HG02588 (cell line): ENCODE data around the gene ZNF484.
"Not testable (repeated sequence)": the region's sequence is repeated elsewhere in the genome, so short reads cannot be mapped to it uniquely, and the experiment has no call there.

ENCODE experiments used
- ATAC-seq: cut with Tn5 transposase; IDR thresholded peaks from one replicate; pipeline ENCODE4 v1.9.1; 2021; ENCODE audit warnings: mild to moderate bottlenecking, moderate library complexity; ENCODE audit not compliant: unreplicated experiment

Gene ZNF484

DNA sequence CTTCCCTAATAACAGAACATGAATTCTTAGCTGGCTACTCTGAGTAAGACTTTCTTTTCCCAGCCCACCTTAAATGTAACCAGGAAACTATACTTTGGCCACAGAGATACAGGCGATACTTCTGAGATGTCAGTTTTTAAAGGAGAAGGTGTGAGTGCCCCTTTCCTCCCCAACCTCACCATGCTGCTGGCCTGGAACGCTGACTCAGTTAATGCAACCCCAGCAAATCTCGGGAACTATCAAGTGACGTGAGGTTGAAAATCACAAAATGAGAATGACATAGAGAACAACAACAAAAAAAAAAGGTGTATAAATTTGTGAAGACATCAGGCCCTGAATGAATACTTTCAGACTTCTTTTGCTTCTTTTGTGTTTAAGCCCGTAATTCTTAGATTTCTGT is 13.7 kb downstream of the ZNF484 start:
- no peak for ATAC-seq

GRCh38 chr9:92860867-92861266 is 17.0 kb downstream of the ZNF484 start:
- no peak for ATAC-seq

- ATAC-seq, result no peak
Measured at GRCh38 chr9:92857236-92857635, 20.6 kb downstream of the ZNF484 start.

DNA sequence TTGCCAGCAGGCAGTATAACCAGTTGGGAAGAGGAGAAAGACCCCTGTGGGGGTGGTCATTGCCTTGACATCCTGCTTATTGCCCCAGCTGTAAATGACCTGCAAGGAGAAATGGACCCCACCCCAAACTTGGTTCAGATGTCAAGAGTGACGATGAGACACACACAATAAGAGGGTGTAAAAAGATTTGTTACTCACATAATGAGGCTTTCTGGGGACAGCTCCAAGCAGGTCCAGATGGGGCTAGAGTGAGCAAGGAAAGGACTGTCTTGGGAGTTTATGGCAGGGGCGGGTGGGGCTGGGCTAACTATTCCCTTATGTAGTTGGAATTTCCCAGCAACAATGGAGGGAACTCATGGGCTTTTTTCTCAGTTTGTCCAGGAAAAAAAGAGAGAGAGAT is 24.1 kb downstream of the ZNF484 start:
- ATAC-seq, result no peak

DNA sequence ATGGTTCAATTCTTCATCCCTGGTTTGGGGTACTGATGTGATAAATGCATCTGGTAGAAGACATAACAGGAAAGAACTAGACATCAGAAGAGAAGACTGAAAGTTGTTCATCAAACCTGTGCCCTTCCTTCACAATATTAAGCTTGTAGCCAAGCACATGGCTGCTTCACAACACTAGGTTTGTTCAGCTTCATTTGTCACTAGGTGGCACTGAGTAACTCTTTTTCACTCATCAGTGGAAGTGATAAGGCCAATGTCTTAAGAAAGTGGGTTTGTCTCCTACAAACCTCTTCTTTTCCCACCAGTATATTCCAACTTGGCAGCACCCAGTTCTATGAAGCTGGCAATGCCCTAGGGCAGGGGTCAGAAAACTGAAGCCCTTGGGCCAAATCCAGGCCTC is 26.9 kb downstream of the ZNF484 start:
- ATAC-seq, result no peak

- ATAC-seq, result not testable (repeated sequence)
Measured at GRCh38 chr9:92848740-92849139, 29.1 kb downstream of the ZNF484 start.

DNA sequence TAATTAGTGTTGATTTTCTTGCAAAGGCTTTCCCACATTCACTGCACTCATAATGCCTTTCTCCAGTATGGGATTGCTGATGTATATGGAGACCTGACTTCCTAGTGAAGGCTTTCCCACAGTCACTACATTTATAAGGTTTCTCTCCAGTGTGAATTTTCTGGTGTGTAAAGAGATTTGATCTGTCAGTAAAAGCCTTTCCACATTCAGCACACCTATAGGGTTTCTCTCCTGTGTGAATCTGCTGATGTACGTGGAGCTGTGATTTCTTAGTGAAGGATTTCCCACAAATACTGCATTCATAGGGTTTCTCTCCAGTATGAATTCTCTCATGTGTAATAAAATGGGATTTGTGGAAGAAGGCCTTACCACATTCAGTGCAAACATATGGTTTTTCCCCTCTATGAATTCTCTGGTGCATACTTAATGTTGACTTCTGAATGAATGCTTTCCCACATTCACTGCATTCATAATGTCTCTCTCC is 31.1 kb downstream of the ZNF484 start:
- no peak for ATAC-seq

DNA sequence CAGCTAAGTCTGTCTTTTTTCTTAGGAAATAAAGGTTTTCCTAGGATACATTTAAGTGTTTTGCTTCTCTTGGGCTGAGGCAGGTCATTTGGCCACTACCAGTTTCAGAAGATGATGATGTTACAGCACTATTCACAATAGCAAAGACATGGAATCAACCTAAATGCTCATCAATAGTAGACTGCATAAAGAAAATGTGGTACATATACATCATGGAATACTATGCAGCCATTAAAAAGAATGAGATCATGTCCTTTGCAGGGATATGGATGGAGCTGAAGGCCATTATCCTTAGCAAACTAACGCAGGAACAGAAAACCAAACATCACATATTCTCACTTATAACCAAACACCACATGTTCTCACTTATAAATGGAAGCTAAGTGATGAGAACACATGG is 39.4 kb downstream of the ZNF484 start:
- ATAC-seq, result not testable (repeated sequence)

DNA sequence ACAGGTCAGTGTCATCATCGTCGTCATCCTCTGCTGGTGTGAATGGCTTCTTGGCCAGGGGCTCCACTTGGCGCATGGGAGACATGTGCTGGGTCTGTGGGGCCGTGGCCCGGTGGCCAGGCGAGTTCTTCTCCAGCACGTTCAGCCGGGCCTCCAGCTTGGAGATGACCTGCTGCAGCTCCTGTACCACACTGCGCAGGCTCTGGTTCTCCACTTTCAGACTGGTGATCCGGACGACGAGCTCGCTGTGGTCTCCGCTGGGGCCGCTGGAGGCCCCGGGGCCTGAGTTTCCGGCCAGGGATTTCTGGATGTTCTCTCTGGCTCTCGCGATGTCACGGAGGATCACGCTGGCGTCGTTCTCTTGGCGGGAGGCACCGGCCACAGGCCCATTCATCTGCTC is 40.6 kb downstream of the ZNF484 start:
- no peak for ATAC-seq

DNA sequence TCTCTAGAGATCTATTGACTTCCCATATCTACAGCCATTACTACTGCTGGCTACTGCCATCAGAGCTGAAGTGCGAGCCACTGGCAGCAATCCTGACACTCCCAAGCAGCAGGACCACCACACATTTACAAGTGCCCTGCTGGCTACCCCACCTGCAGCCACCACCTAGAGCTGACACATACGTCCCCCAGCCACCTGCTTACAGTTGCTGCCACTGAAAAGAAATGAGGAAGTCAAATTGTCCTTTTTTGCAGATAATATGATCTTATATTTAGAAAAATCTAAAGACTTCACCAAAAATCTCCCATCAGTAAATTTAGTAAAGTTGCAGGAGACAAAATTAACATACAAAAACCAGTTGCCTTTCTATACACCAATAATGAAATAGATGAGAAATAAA is 48.4 kb downstream of the ZNF484 start:
- ATAC-seq, result no peak

DNA sequence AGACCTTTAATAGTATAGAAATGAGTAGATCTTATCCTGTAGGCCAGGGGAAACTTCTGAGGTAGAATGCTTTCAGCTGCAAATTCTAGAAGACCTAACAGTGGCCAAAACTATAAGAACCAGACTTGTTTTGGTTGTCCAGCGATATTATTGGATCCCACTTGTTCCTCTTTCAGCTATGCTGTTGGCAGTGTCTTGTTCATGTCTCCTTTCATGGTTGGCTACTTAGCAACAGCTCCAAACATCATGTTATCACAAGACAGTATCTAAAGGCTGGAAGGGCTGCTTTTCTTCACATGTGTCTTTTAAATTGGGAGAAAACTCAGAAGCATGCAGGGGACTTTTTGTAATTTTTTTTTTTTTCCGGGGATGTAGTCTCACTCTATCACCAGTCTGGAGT is 52.8 kb downstream of the ZNF484 start:
- ATAC-seq, result not testable (repeated sequence)

GRCh38 chr9:92820964-92821363 is 56.9 kb downstream of the ZNF484 start:
- no peak for ATAC-seq

DNA sequence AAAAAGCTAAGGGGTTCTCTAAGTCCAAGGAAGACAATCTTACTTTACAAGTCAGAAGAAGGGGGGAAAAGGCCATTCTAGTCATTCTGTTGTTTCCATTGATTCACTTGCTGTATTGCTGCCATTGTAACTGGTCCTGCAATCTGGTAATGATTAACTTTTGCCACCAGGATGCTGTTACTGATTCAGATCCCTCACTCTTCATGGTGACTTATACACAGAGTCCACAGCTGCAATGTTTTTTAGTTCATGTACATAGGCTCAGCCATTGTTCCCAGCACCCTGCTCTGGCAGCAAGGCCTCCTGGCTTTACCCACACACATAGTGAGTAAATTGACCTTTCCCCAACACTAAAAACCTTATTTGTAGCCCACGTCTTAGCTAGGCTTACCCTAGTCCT is 57.9 kb downstream of the ZNF484 start:
- not testable (repeated sequence) for ATAC-seq

DNA sequence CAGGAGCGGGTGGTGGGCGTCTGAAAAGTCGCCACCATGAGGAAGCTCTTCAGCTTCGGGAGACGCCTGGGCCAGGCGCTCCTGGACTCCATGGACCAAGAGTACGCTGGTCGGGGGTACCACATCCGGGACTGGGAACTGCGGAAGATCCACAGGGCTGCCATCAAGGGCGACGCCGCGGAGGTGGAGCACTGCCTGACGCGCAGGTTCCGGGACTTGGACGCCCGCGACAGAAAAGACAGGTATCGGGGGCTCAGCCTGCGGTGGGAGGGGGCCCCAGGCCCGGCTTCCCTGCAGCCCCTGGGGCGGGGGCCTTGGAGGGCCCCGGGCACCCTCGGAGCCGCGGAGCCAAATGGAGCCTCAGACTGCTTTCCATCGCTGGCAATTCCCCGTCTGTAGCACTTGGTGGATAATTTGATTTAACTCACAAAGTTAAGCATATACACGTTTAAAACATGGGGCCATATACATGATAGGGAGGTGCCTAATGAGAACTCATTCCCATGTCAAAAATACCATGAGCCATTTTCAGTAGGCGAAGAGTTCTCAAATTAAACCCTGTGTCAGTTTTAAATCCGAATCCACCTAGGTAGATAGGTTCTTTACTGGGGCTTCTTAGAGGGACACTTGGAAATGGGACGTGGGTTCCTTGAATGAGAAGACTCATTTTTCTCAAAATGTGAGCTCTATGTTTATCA is 68.1 kb downstream of the ZNF484 start:
- ATAC-seq, result not testable (repeated sequence)

- ATAC-seq, result no peak
Measured at GRCh38 chr9:92808726-92809451, 68.9 kb downstream of the ZNF484 start.

DNA sequence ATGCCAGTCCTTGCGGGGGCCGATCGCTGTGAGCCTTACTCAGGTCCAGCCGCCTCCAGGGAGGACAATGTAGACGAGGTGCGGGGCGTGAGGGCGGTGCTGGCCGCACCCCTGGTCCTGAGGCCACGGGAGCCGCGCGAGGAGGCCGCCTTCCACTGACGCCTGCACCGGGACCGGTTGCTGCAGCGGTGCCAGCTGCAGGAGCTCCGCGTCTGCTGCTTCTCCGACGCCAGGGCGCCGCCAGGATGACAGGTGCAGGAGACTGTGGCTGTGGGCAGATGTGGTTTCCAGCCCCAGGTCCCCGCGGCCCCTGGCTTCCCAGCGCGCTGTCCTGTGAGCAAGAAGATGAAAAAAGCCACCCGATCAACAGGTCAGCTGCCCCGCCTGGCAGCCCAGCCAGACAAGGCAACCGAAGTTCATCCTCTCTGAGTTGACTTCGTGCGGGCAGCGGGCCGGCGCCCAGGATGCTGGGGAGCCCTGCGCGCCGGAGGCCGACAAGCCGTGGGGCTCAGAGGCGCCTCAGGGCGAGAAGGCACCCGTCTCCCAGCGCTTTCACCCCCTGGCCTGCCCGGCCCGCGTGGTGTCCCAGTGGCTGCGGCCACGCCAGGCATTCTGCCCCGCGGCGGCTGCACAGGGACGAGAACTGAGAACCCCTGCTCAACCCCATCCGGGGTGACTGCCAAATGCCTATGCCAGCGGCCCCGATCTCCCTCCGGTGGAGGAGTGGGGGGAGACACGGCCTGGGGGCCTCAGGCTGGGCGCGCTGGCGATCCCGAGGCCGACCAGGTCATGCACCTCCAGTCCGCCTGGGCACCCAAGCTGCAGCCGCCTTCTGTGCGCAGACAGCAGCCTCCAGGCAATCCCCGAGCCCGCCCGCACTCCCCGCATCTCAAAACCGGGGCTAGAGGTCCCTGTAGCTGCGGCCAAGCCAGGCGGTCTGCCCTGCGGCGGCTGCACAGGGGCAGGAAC is 69.8 kb downstream of the ZNF484 start:
- ATAC-seq, result no peak

- no peak for ATAC-seq
Measured at GRCh38 chr9:92807031-92807756, 70.6 kb downstream of the ZNF484 start.

DNA sequence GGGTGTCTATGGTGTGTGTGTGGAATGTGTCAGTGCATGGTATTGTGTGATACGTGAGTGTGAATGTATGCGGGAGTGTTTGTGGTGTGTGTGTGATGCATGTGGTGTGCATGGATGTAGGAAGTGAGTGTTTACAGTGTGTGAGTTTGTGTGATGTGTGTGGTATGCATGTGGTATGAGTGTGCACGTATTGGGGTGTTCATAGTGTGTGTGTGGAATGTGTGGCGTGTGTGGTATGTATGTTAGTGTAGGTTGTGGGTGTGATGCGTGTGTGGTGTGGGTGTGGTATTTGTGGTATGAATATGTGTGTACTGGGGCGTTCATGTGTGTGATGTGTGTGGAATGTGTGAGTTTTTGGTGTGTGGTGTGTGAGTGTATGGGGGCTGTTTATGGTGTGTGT is 73.1 kb downstream of the ZNF484 start:
- ATAC-seq, result no peak

- no peak for ATAC-seq
Measured at GRCh38 chr9:92798358-92798757, 79.5 kb downstream of the ZNF484 start.

DNA sequence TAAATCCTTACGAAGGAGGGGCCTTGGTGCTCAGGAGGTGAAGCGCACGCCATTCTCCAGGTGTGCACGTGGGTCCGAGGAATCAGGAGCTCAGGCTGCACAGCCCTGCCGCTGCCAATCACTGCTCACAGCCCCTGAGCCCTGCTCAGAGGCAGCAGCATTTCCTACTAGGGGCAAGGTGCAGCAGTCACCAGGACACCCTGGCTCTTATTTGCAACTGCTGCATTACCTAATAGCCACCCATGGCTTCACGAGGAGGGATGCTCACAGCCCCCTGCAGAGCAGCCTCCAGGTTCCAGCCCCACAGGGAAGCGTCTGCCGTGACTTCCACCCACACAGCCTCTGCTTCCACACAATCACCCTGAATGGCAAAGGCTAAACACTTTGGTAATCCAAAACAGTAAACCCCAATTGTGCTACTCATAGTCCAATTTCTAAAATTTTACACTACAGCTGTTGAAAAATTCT is 81.5 kb downstream of the ZNF484 start:
- not testable (repeated sequence) for ATAC-seq
